H9 (cell line): Measurements from ENCODE around the gene FNDC3B. TPM values are rescaled to one million over a fixed set of nuclear protein-coding genes. Genes with fewer than 3 reads are reported as not detected.

ENCODE experiments used
- DNase-seq: peaks from one replicate; pipeline ENCODE4 v3.0.0-alpha.2; 2017
- H2AFZ ChIP-seq: one replicate; pipeline ENCODE4 v1.6.1; 2013; ENCODE audit warnings: mild to moderate bottlenecking, low read length, control low read depth, moderate library complexity
- H2AK5ac ChIP-seq: 2 replicates; pipeline ENCODE4 v1.6.1; 2013; ENCODE audit warnings: low read length, control low read depth, mixed read lengths; ENCODE audit not compliant: insufficient read length
- H2BK120ac ChIP-seq: one replicate; pipeline ENCODE4 v1.6.1; 2013; ENCODE audit warnings: low read depth, mild to moderate bottlenecking, low read length, control low read depth, inconsistent platforms; ENCODE audit not compliant: poor library complexity, severe bottlenecking
- H2BK12ac ChIP-seq: 2 replicates; pipeline ENCODE4 v1.6.1; 2013; ENCODE audit warnings: low read length, control low read depth, mixed read lengths, low read depth; ENCODE audit not compliant: insufficient read length
- H2BK15ac ChIP-seq: 2 replicates; pipeline ENCODE4 v1.6.1; 2013; ENCODE audit warnings: low read depth, low read length, control low read depth
- H2BK20ac ChIP-seq: one replicate; pipeline ENCODE4 v1.6.1; 2013; ENCODE audit warnings: low read depth, mild to moderate bottlenecking, low read length, control low read depth, inconsistent platforms; ENCODE audit not compliant: poor library complexity, severe bottlenecking
- H2BK5ac ChIP-seq: 2 replicates; pipeline ENCODE4 v1.6.1; 2013; ENCODE audit warnings: low read length, control low read depth, mixed read lengths; ENCODE audit not compliant: insufficient read length
- H3K14ac ChIP-seq: 2 replicates; pipeline ENCODE4 v1.6.1; 2013; ENCODE audit warnings: low read length, control low read depth; ENCODE audit not compliant: insufficient read depth
- H3K18ac ChIP-seq: 2 replicates; pipeline ENCODE4 v1.6.1; 2013; ENCODE audit warnings: low read depth, mild to moderate bottlenecking, mixed read lengths, low read length, control low read depth; ENCODE audit not compliant: insufficient read length
- H3K23ac ChIP-seq: 2 replicates; pipeline ENCODE4 v1.6.1; 2013; ENCODE audit warnings: low read length, control low read depth, mixed read lengths, low read depth; ENCODE audit not compliant: insufficient read length
- H3K23me2 ChIP-seq: 2 replicates; pipeline ENCODE4 v1.6.1; 2013; ENCODE audit warnings: low read depth, mild to moderate bottlenecking, mixed read lengths, low read length, control low read depth; ENCODE audit not compliant: insufficient read length, poor library complexity, severe bottlenecking
- H3K27ac ChIP-seq: 2 replicates; pipeline ENCODE4 v1.5.1; 2013; ENCODE audit warnings: low read length, control low read depth, mixed read lengths, low read depth; ENCODE audit not compliant: insufficient read length
- H3K27me3 ChIP-seq: 2 replicates; pipeline ENCODE4 v1.6.1; 2013; ENCODE audit warnings: low read length, control low read depth, inconsistent platforms; ENCODE audit not compliant: insufficient read depth
- H3K4ac ChIP-seq: 2 replicates; pipeline ENCODE4 v1.6.1; 2013; ENCODE audit warnings: low read depth, mild to moderate bottlenecking, control low read depth, inconsistent platforms, low read length, moderate library complexity
- H3K4me1 ChIP-seq: 2 replicates; pipeline ENCODE4 v1.6.1; 2013; ENCODE audit warnings: low read length, control low read depth, inconsistent platforms; ENCODE audit not compliant: insufficient read depth
- H3K4me2 ChIP-seq: 2 replicates; pipeline ENCODE4 v1.6.1; 2013; ENCODE audit warnings: low read length, control low read depth, mixed read lengths; ENCODE audit not compliant: insufficient read length, insufficient read depth
- H3K56ac ChIP-seq: 2 replicates; pipeline ENCODE4 v1.6.1; 2013; ENCODE audit warnings: low read depth, mild to moderate bottlenecking, mixed read lengths, low read length, control low read depth; ENCODE audit not compliant: insufficient read length
- H3K79me1 ChIP-seq: 2 replicates; pipeline ENCODE4 v1.6.1; 2013; ENCODE audit warnings: low read depth, mild to moderate bottlenecking, moderate library complexity, low read length, control low read depth, inconsistent platforms; ENCODE audit not compliant: insufficient read depth, poor library complexity, severe bottlenecking
- H3K79me2 ChIP-seq: 2 replicates; pipeline ENCODE4 v1.6.1; 2013; ENCODE audit warnings: low read length, control low read depth, inconsistent platforms; ENCODE audit not compliant: insufficient read depth
- H3K9ac ChIP-seq: 2 replicates; pipeline ENCODE4 v1.6.1; 2013; ENCODE audit warnings: low read length, control low read depth, mixed read lengths; ENCODE audit not compliant: insufficient read length; ENCODE audit errors: extremely low read depth
- H3K9me3 ChIP-seq: one replicate; pipeline ENCODE4 v1.6.1; 2013; ENCODE audit warnings: low read depth, low read length, inconsistent platforms; ENCODE audit not compliant: control insufficient read depth
- H3T11ph ChIP-seq: one replicate; pipeline ENCODE4 v1.6.1; 2013; ENCODE audit warnings: mild to moderate bottlenecking, low read length, control low read depth, inconsistent platforms
- H4K20me1 ChIP-seq: one replicate; pipeline ENCODE4 v1.6.1; 2013; ENCODE audit not compliant: control insufficient read depth, insufficient read length, insufficient read depth
- H4K5ac ChIP-seq: 2 replicates; pipeline ENCODE4 v1.6.1; 2013; ENCODE audit warnings: low read depth, mild to moderate bottlenecking, mixed read lengths, low read length, control low read depth; ENCODE audit not compliant: insufficient read length
- H4K8ac ChIP-seq: replicated peaks from 2 replicates; pipeline ENCODE4 v1.6.1; 2013; ENCODE audit warnings: low read length, control low read depth, mixed read lengths, low read depth; ENCODE audit not compliant: insufficient read length
- H4K91ac ChIP-seq: 2 replicates; pipeline ENCODE4 v1.6.1; 2013; ENCODE audit warnings: low read depth, mild to moderate bottlenecking, moderate library complexity, mixed read lengths, low read length, control low read depth; ENCODE audit not compliant: insufficient read length
- H3K27ac Mint-ChIP-seq, 3 experiments: 2 replicates in 2 of 3; 3 replicates in 1 of 3; pipeline ENCODE4 v1.8.0; 2020 to 2021; ENCODE audit warnings: mixed read lengths in 3 of 3, mild to moderate bottlenecking in 1 of 3, moderate library complexity in 1 of 3
- H3K27me3 Mint-ChIP-seq: 2 replicates; pipeline ENCODE4 v1.8.0; 2021; ENCODE audit warnings: low read depth, mild to moderate bottlenecking, moderate library complexity, mixed read lengths
- H3K36me3 Mint-ChIP-seq, 3 experiments: 2 replicates in 2 of 3; 3 replicates in 1 of 3; pipeline ENCODE4 v1.8.0; 2020 to 2021; ENCODE audit warnings: low read depth in 3 of 3, mixed read lengths in 3 of 3; ENCODE audit not compliant: insufficient read depth in 1 of 3
- H3K4me1 Mint-ChIP-seq, 2 experiments: 2 replicates each; pipeline ENCODE4 v1.8.0; 2020; ENCODE audit warnings: mixed read lengths in 2 of 2
- H3K4me3 Mint-ChIP-seq, 2 experiments: 2 replicates in 1 of 2; 3 replicates in 1 of 2; pipeline ENCODE4 v1.8.0; 2020 to 2021; ENCODE audit warnings: mild to moderate bottlenecking in 2 of 2, mixed read lengths in 2 of 2, moderate library complexity in 1 of 2
- H3K9me3 Mint-ChIP-seq, 2 experiments: 2 replicates in 1 of 2; 3 replicates in 1 of 2; pipeline ENCODE4 v1.8.0; 2020; ENCODE audit warnings: mild to moderate bottlenecking in 2 of 2, mixed read lengths in 2 of 2, moderate library complexity in 1 of 2
- CTCF ChIP-seq: fragments of 200-600 bp; sonication (generic); conservative IDR thresholded peaks from 3 replicates; pipeline ENCODE4 v1.8.0; 2021; ENCODE audit warnings: antibody characterized with exemption, mild to moderate bottlenecking
- WGBS: extraction: QIAGEN DNeasy Blood & Tissue Kit; methylation state at CpG from one replicate; pipeline ENCODE4 v1.1.7; 2013; ENCODE audit warnings: missing lambda C conversion rate, low lambda C conversion rate, mixed read lengths; ENCODE audit not compliant: insufficient read length; ENCODE audit errors: extremely low coverage; 5-methylcytosine and 5-hydroxymethylcytosine counted together
- total RNA-seq: library from RNA; stranded (reverse); gene quantifications from 2 replicates; pipeline ENCODE4 v1.2.1, GENCODE V29; 2021

The FNDC3B gene
- total RNA-seq, 1 experiment from 2014 or later = 43.8 TPM

- Histone ChIP-seq H3K4me1 (no peaks in the 10 kb centered on the region), H3K27me3 (no peaks in the 10 kb centered on the region), H3K23ac (no peak overlapping the region), H4K20me1 (no peaks in the 10 kb centered on the region), H3K79me1 (no peaks in the 10 kb centered on the region), H3K27ac (no peak overlapping the region), H2BK5ac (no peak overlapping the region), H3K56ac (no peak overlapping the region), H3K18ac (no peak overlapping the region), H3K14ac (no peak overlapping the region), H2AFZ (no peak overlapping the region), H2BK15ac (no peak overlapping the region), H2AK5ac (no peak overlapping the region), H3K9ac (no peak overlapping the region), H4K91ac (no peak overlapping the region), H3K79me2 (0 out of 2 replicates have a peak, but pooled peaks cover 2% of the 10 kb centered on the region), H3T11ph (no peak overlapping the region), H2BK120ac (no peak overlapping the region), H2BK12ac (no peak overlapping the region), H3K4me2 (no peak overlapping the region), H3K9me3 (no peaks in the 10 kb centered on the region), H3K23me2 (no peaks in the 10 kb centered on the region), H2BK20ac (no peak overlapping the region), H4K5ac (no peak overlapping the region), H4K8ac (no peak overlapping the region), H3K4ac (no peak overlapping the region)
- Mint-ChIP-seq H3K9me3 (no peaks in the 10 kb centered on the region), H3K4me3 (no peak overlapping the region), H3K27me3 (no peaks in the 10 kb centered on the region), H3K36me3 (peaks cover 4 to 18% (median 8%) of the 10 kb centered on the region in 3 experiments; a peak in 6 of 7 replicates), H3K4me1 (peaks cover 0 to 2% of the 10 kb centered on the region in 2 experiments; a peak in 2 of 4 replicates), H3K27ac (no peak overlapping the region; a peak in 1 of 7 replicates)
- DNase-seq = no peak
- TF ChIP-seq CTCF = no peak
- WGBS = no CpG with 5 or more reads among the region's 7 CpGs
Measured at GRCh38 chr3:172281884-172282283, 242.5 kb downstream of the FNDC3B start.
